ENCODE measurements around the gene EIF3J. TPM values are rescaled to one million over a fixed set of nuclear protein-coding genes. Genes with fewer than 3 reads are reported as not detected.
A peak's percentile ranks its signal among the peaks of the same experiment; 100 is the strongest.

Gene EIF3J
- total RNA-seq, 4 donors from 2014 or later = 10.5 to 68.1 (median 45.4) TPM

DNA sequence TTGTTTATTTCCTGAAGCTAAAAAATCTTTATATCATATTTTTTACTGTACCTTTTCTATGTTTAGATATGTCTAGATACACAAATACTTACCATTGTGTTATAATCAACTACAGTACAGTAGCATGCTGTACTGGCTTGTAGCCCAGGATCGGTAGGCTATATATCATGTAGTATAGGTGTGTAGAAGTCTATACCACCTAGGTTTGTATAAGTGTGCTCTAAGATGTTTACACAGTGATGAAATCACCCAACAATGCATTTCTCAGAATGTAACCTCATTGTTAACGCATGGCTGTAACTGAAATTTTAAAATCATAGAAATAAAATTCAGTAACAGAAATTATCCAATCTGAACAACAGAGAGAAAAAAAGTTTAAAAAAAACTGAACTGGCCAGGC is 43.2 kb downstream of the EIF3J start:
- H3K36me3 ChIP-seq = no peaks in the 10 kb centered on the region
- H3K27me3 ChIP-seq = no peaks in the 10 kb centered on the region
- TF ChIP-seq, protein P1, sequence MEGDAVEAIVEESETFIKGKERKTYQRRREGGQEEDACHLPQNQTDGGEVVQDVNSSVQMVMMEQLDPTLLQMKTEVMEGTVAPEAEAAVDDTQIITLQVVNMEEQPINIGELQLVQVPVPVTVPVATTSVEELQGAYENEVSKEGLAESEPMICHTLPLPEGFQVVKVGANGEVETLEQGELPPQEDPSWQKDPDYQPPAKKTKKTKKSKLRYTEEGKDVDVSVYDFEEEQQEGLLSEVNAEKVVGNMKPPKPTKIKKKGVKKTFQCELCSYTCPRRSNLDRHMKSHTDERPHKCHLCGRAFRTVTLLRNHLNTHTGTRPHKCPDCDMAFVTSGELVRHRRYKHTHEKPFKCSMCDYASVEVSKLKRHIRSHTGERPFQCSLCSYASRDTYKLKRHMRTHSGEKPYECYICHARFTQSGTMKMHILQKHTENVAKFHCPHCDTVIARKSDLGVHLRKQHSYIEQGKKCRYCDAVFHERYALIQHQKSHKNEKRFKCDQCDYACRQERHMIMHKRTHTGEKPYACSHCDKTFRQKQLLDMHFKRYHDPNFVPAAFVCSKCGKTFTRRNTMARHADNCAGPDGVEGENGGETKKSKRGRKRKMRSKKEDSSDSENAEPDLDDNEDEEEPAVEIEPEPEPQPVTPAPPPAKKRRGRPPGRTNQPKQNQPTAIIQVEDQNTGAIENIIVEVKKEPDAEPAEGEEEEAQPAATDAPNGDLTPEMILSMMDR (IDR thresholded peaks at IDR 0.05) = no peak
- TF ChIP-seq POLR2A (IDR thresholded peaks at IDR 0.05) = no peak
- no peak overlapping the region for H3K4me3 ChIP-seq
- no peaks in the 10 kb centered on the region for H3K9me3 ChIP-seq
- DNase-seq = no peak
- H3K27ac ChIP-seq = no peak overlapping the region
- H3K4me1 ChIP-seq = no peaks in the 10 kb centered on the region
- intact Hi-C loops (cut with DNase I; ENCODE audit: low total_unique reads) = no loop called here

DNA sequence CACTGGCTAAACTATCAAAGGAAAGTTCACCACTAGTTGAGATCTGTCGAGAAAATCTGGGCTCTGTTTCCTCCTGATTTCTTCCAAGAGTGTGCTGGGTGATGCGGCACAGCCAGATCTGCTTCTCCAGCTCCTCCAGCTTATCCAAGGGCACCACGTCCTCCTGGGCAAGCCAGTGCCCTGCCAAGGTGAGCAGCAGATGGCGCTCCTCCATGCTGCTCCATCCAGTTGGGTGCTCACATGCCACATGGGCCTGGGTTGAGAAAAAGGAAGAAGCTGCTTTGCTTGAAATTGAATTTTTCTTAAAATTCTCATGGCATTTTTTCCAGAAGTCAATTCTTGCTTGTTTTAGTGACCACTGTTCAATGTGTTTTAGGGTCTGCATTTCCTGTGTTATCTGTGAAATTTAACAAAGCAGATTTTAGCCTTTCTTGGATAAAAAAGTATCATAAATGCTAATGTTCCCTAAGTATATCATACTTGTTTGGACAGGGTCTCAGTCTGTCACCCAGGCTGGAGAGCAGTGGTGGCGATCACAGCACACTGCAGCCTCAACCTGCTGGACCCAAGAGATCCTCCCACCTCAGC is 47.3 kb downstream of the EIF3J start:
- Histone ChIP-seq H3K4me3 (no peak overlapping the region), H3K36me3 (no peaks in the 10 kb centered on the region), H3K27me3 (no peaks in the 10 kb centered on the region), H3K4me1 (no peaks in the 10 kb centered on the region), H3K27ac (no peak overlapping the region), H3K9me3 (no peaks in the 10 kb centered on the region)
- TF ChIP-seq POLR2A (IDR thresholded peaks at IDR 0.05) = no peak
- TF ChIP-seq, protein P1 (IDR thresholded peaks at IDR 0.05) = peak in 3 of 4 experiments; percentile 9 to 11 (median 10)
- intact Hi-C loops (cut with DNase I; ENCODE audit: low total_unique reads) = no loop called here
- DNase-seq = no peak

DNA sequence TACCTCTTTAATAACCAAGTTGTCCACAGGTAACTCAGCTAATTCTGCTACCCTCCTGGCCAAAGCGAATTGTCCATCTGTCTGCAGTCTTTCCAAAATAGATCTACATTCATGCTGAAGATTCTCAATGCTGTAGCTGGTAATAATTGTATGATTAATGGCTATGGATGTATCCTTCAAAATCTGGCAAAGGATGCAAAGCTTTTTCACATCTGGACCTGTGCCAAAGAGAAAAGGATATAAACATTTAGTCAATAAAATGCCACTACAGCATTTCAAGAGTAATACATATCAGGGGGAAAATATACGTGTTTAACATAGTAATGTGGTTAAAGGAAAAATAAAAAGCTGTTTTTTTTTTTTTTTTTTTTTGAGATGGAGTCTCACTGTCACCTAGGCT is 48.7 kb downstream of the EIF3J start:
- Histone ChIP-seq H3K9me3 (no peaks in the 10 kb centered on the region), H3K27ac (no peak overlapping the region), H3K27me3 (no peaks in the 10 kb centered on the region), H3K4me3 (no peak overlapping the region), H3K36me3 (no peaks in the 10 kb centered on the region), H3K4me1 (no peaks in the 10 kb centered on the region)
- no peak for DNase-seq
- intact Hi-C loops (cut with DNase I; ENCODE audit: low total_unique reads) = no loop called here
- TF ChIP-seq, protein P1 (IDR thresholded peaks at IDR 0.05) = no peak
- no peak for TF ChIP-seq POLR2A (IDR thresholded peaks at IDR 0.05)

DNA sequence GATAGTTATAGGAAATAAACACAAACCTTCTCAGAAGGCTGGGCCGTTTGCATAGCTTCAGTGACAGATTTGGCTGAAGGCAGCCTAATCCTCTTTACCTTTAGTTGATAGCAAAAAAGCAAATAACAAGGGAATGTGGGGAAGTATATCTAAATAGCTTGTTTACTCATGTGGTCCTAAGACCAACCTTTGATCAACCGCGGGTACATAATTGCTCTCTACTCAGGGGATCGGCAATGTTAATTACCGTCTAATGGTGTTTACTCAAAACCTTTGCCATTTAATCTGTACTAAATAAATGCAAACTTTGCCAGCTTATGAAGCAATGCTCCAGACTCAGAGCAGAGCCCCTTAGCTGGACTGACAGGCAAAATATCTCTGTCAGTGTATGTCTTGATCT is 51.6 kb downstream of the EIF3J start:
- intact Hi-C loops (cut with DNase I; ENCODE audit: low total_unique reads) = no loop called here

DNA sequence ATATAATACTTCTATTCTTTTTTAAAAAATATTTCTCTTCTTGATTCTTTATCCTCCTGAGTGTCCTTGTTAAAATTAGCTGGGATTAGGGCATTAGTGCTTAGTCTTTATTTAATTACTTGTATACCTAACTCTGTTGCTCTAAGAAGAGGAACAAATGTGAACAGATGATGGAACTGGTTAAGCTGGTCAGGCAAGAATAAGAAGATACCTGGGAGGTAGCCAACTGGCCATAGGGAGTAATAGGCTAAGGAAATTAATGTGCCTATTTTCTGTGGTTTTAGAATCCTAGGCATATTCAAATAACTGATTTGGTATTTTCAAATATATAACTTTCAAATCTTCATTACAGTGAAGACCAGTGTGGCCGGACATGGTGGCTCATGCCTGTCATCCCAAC is 54.4 kb downstream of the EIF3J start:
- Histone ChIP-seq H3K4me1 (no peaks in the 10 kb centered on the region), H3K4me3 (no peak overlapping the region), H3K27ac (no peak overlapping the region), H3K36me3 (no peaks in the 10 kb centered on the region), H3K9me3 (no peaks in the 10 kb centered on the region), H3K27me3 (no peaks in the 10 kb centered on the region)
- intact Hi-C loops (cut with DNase I; ENCODE audit: low total_unique reads) = no loop called here
- DNase-seq = no peak
- no peak for TF ChIP-seq POLR2A (IDR thresholded peaks at IDR 0.05)
- TF ChIP-seq, protein P1 (IDR thresholded peaks at IDR 0.05) = no peak

More for the DNA sequence above, 51.6 kb downstream of the EIF3J start:
- H3K4me1 ChIP-seq = no peaks in the 10 kb centered on the region
- no peak for TF ChIP-seq POLR2A (IDR thresholded peaks at IDR 0.05)
- TF ChIP-seq, protein P1 (IDR thresholded peaks at IDR 0.05) = no peak
- no peak overlapping the region for H3K4me3 ChIP-seq
- no peaks in the 10 kb centered on the region for H3K9me3 ChIP-seq
- no peaks in the 10 kb centered on the region for H3K36me3 ChIP-seq
- H3K27ac ChIP-seq = no peak overlapping the region
- DNase-seq = no peak
- no peaks in the 10 kb centered on the region for H3K27me3 ChIP-seq
